Erythroblast (primary cell): Measurements from ENCODE around the gene ECI1.
A peak's percentile ranks its signal among the peaks of the same experiment; 100 is the strongest.
"Not testable (repeated sequence)": the region's sequence is repeated elsewhere in the genome, so short reads cannot be mapped to it uniquely, and the experiment has no call there.

Experiments used
- DNase-seq, 2 experiments: peaks; one replicate each; lab custom pipeline; 2025; lab: John Stamatoyannopoulos, UW
- GATA1 ChIP-seq: IDR thresholded peaks from 2 replicates; pipeline ENCODE4 v1.6.1; 2011; ENCODE audit warnings: low read depth, mild to moderate bottlenecking, control low read depth, low read length, moderate library complexity
- POLR2A ChIP-seq: IDR thresholded peaks from 2 replicates; pipeline ENCODE4 v1.6.1; 2011; ENCODE audit warnings: mild to moderate bottlenecking, low read length

The ECI1 gene

GRCh38 chr16:2252806-2253148, 1.4 kb upstream of the ECI1 start:
- TF ChIP-seq POLR2A = no peak
- no peak for TF ChIP-seq GATA1
- DNase-seq = no peak

GRCh38 chr16:2250652-2251295, 613 bp downstream of the ECI1 start:
- no peak for TF ChIP-seq GATA1
- no peak for TF ChIP-seq POLR2A
- DNase-seq = peak; percentile 74 to 81

- no peak for DNase-seq
Observed at GRCh38 chr16:2246301-2246885, 5.0 kb downstream of the ECI1 start.

GRCh38 chr16:2244926-2245795, 6.2 kb downstream of the ECI1 start:
- TF ChIP-seq POLR2A (no peak), GATA1 (no peak)
- no peak for DNase-seq

More at GRCh38 chr16:2246301-2246885, 5.0 kb downstream of the ECI1 start:
- TF ChIP-seq POLR2A = no peak
- no peak for TF ChIP-seq GATA1

- TF ChIP-seq GATA1 (no peak), POLR2A (no peak)
- no peak for DNase-seq
Observed at GRCh38 chr16:2244301-2244700, 7.1 kb downstream of the ECI1 start.

GRCh38 chr16:2243781-2244180, 7.6 kb downstream of the ECI1 start:
- no peak for TF ChIP-seq GATA1
- TF ChIP-seq POLR2A = no peak
- no peak for DNase-seq

GRCh38 chr16:2243031-2243528, 8.3 kb downstream of the ECI1 start:
- TF ChIP-seq POLR2A = no peak
- no peak for TF ChIP-seq GATA1
- peak; percentile 34 to 37 for DNase-seq

GRCh38 chr16:2242598-2242997, 8.8 kb downstream of the ECI1 start:
- DNase-seq = no peak
- TF ChIP-seq POLR2A (no peak), GATA1 (no peak)

GRCh38 chr16:2240331-2240730, 11.1 kb downstream of the ECI1 start:
- DNase-seq = not testable (repeated sequence)

GRCh38 chr16:2238838-2239675, 12.3 kb downstream of the ECI1 start:
- no peak for TF ChIP-seq GATA1
- no peak for TF ChIP-seq POLR2A
- no peak for DNase-seq

GRCh38 chr16:2238150-2238837, 13.1 kb downstream of the ECI1 start:
- TF ChIP-seq POLR2A (no peak), GATA1 (no peak)
- DNase-seq = no peak

GRCh38 chr16:2237493-2238149, 13.8 kb downstream of the ECI1 start:
- TF ChIP-seq POLR2A (no peak), GATA1 (no peak)
- no peak for DNase-seq
